SK-N-SH (cell line): ENCODE measurements around the gene C10orf90. TPM values are rescaled to one million over a fixed set of nuclear protein-coding genes. Genes with fewer than 3 reads are reported as not detected.

Experiments
- CTCF ChIA-PET: fragments of 300-600, 350-600 bp; formaldehyde crosslinking; extraction: SDS; loops from one replicate; lab custom pipeline; 2021; lab: Yijun Ruan, JAX
- POLR2A ChIA-PET: fragments of 350-600 bp; sonication (Branson Sonifier 250); formaldehyde crosslinking; extraction: SDS; loops from one replicate; lab custom pipeline; 2020; ENCODE audit warnings: antibody characterized with exemption, inconsistent platforms; lab: Yijun Ruan, JAX
- DNase-seq: peaks from one replicate; pipeline ENCODE4 v3.0.0; 2012
- H2AFZ ChIP-seq: fragments of 200-600 bp; sonication (generic); 2 replicates; pipeline ENCODE4 v1.8.1; 2016; ENCODE audit warnings: antibody characterized with exemption, mild to moderate bottlenecking, low read depth
- H3F3A ChIP-seq: fragments of 200-600 bp; sonication (generic); replicated peaks from 2 replicates; pipeline ENCODE3; 2016; ENCODE audit warnings: antibody characterized with exemption, mild to moderate bottlenecking; ENCODE audit not compliant: insufficient read depth
- H3K27ac ChIP-seq, 2 experiments: fragments of 200-500 bp in 1 of 2; fragments of 200-600 bp in 1 of 2; sonication (Bioruptor generic) in 1 of 2; sonication (generic), shearing (Covaris generic) in 1 of 2; 2 replicates each; pipeline versions ENCODE4 v1.5.1 to v1.6.1; 2014 to 2016; ENCODE audit warnings: low read depth in 2 of 2, inconsistent platforms in 1 of 2, low read length in 1 of 2, mild to moderate bottlenecking in 1 of 2, mixed read lengths in 1 of 2
- H3K27me3 ChIP-seq: fragments of 200-600 bp; sonication (generic), shearing (Covaris generic); 2 replicates; pipeline ENCODE4 v1.6.1; 2016; ENCODE audit warnings: mixed run types; ENCODE audit not compliant: insufficient read depth
- H3K36me3 ChIP-seq, 2 experiments: fragments of 200-500 bp in 1 of 2; fragments of 200-600 bp in 1 of 2; sonication (Bioruptor generic) in 1 of 2; sonication (generic) in 1 of 2; replicated peaks in 1 of 2; 2 replicates each; pipeline versions ENCODE3 to v1.5.1; 2014 to 2016; ENCODE audit warnings: low read length in 1 of 2, mild to moderate bottlenecking in 1 of 2; ENCODE audit not compliant: insufficient read depth in 2 of 2, control insufficient read depth in 1 of 2
- H3K4me1 ChIP-seq, 2 experiments: fragments of 200-500 bp in 1 of 2; fragments of 200-600 bp in 1 of 2; sonication (Bioruptor generic) in 1 of 2; sonication (generic), shearing (Covaris generic) in 1 of 2; 2 replicates each; pipeline versions ENCODE4 v1.5.1 to v1.6.1; 2014 to 2016; ENCODE audit warnings: low read depth in 1 of 2, low read length in 1 of 2, mixed run types in 1 of 2; ENCODE audit not compliant: insufficient read depth in 2 of 2, control insufficient read depth in 1 of 2
- H3K4me2 ChIP-seq: fragments of 200-600 bp; sonication (generic), shearing (Covaris generic); 2 replicates; pipeline ENCODE4 v1.6.1; 2017; ENCODE audit warnings: mixed run types
- H3K4me3 ChIP-seq, 2 experiments: fragments of 200-500 bp in 1 of 2; fragments of 200-600 bp in 1 of 2; sonication (Bioruptor generic) in 1 of 2; sonication (generic), shearing (Covaris generic) in 1 of 2; 2 replicates each; pipeline versions ENCODE4 v1.5.1 to v1.8.1; 2014 to 2016; ENCODE audit warnings: low read depth in 2 of 2, inconsistent platforms in 1 of 2, low read length in 1 of 2, mild to moderate bottlenecking in 1 of 2, mixed read lengths in 1 of 2, moderate library complexity in 1 of 2
- H3K79me2 ChIP-seq: fragments of 200-600 bp; sonication (generic); 2 replicates; pipeline ENCODE4 v1.8.1; 2017; ENCODE audit warnings: mild to moderate bottlenecking; ENCODE audit not compliant: insufficient read depth
- H3K9ac ChIP-seq: fragments of 200-600 bp; sonication (generic); 2 replicates; pipeline ENCODE4 v1.6.1; 2017; ENCODE audit warnings: mixed run types
- H3K9me2 ChIP-seq: fragments of 200-600 bp; sonication (generic); 2 replicates; pipeline ENCODE4 v1.6.1; 2017; ENCODE audit warnings: mixed run types
- H3K9me3 ChIP-seq: fragments of 200-600 bp; sonication (generic); 2 replicates; pipeline ENCODE4 v1.6.1; 2017; ENCODE audit warnings: mixed run types, mild to moderate bottlenecking, moderate library complexity
- H4K20me1 ChIP-seq: fragments of 200-600 bp; sonication (generic); 2 replicates; pipeline ENCODE4 v1.6.1; 2017; ENCODE audit warnings: mild to moderate bottlenecking, mixed run types; ENCODE audit not compliant: insufficient read depth
- ELF1 ChIP-seq: IDR thresholded peaks from 2 replicates; pipeline ENCODE4 v1.4.0; 2012
- EP300 ChIP-seq, 2 experiments: IDR thresholded peaks; 2 replicates each; pipeline versions ENCODE4 v1.4.0 to v1.6.1; 2012; ENCODE audit warnings: borderline replicate concordance in 1 of 2, low read depth in 1 of 2, low read length in 1 of 2
- FOSL2 ChIP-seq: IDR thresholded peaks from 2 replicates; pipeline ENCODE4 v1.4.0; 2012; ENCODE audit warnings: low read depth, mild to moderate bottlenecking, moderate library complexity, borderline replicate concordance
- FOXM1 ChIP-seq: IDR thresholded peaks from 2 replicates; pipeline ENCODE4 v1.4.0; 2012; ENCODE audit warnings: low read depth, mild to moderate bottlenecking
- GABPA ChIP-seq: IDR thresholded peaks from 2 replicates; pipeline ENCODE4 v1.4.0; 2012; ENCODE audit warnings: low read depth, mild to moderate bottlenecking
- JUND ChIP-seq: IDR thresholded peaks from 2 replicates; pipeline ENCODE4 v1.4.0; 2012
- MEF2A ChIP-seq: IDR thresholded peaks from 2 replicates; pipeline ENCODE4 v1.4.0; 2012; ENCODE audit warnings: low read depth, borderline replicate concordance
- MXI1 ChIP-seq: IDR thresholded peaks from 2 replicates; pipeline ENCODE4 v1.6.1; 2012; ENCODE audit warnings: mild to moderate bottlenecking, low read depth, low read length, improper control_type of control experiment
- NFIC ChIP-seq: IDR thresholded peaks from 2 replicates; pipeline ENCODE4 v1.4.0; 2012; ENCODE audit warnings: borderline replicate concordance
- POLR2AphosphoS5 ChIP-seq: IDR thresholded peaks from 2 replicates; pipeline ENCODE4 v1.6.1; 2012; ENCODE audit warnings: low read depth, low read length
- RAD21 ChIP-seq: IDR thresholded peaks from 2 replicates; pipeline ENCODE4 v1.6.1; 2012; ENCODE audit warnings: mild to moderate bottlenecking, low read length
- RCOR1 ChIP-seq: fragments of 150-350 bp; IDR thresholded peaks from 2 replicates; pipeline ENCODE4 v1.6.1; 2017; ENCODE audit warnings: antibody characterized with exemption, low read length
- REST ChIP-seq: IDR thresholded peaks from 2 replicates; pipeline ENCODE4 v1.6.1; 2012; ENCODE audit warnings: mild to moderate bottlenecking, low read depth, low read length, moderate library complexity
- RFX5 ChIP-seq: IDR thresholded peaks from 2 replicates; pipeline ENCODE4 v1.6.1; 2012; ENCODE audit warnings: mild to moderate bottlenecking, improper control_type of control experiment, low read length
- RXRA ChIP-seq: IDR thresholded peaks from 2 replicates; pipeline ENCODE4 v1.4.0; 2012; ENCODE audit warnings: low read depth, mild to moderate bottlenecking, borderline replicate concordance
- SMC3 ChIP-seq: IDR thresholded peaks from 2 replicates; pipeline ENCODE4 v1.6.1; 2012; ENCODE audit warnings: low read depth, low read length, improper control_type of control experiment
- TEAD4 ChIP-seq: IDR thresholded peaks from 2 replicates; pipeline ENCODE4 v1.4.0; 2012; ENCODE audit warnings: mild to moderate bottlenecking, borderline replicate concordance; ENCODE audit not compliant: insufficient read depth
- YY1 ChIP-seq: IDR thresholded peaks from 2 replicates; pipeline ENCODE4 v1.4.0; 2012; ENCODE audit warnings: low read depth, mild to moderate bottlenecking
- WGBS: methylation state at CpG from one replicate; pipeline ENCODE4 v1.1.6; 2017; ENCODE audit warnings: low lambda C conversion rate; 5-methylcytosine and 5-hydroxymethylcytosine counted together
- polyA plus RNA-seq, 3 experiments: library from polyadenylated mRNA; depleted of rRNA; stranded (reverse); fragments of >200 nt; gene quantifications; 2 replicates each; pipeline ENCODE4 v1.2.3, GENCODE V29; 2012
- TF ChIP-seq, protein P1 (sequence below): fragments of 150-350 bp; IDR thresholded peaks from 2 replicates; pipeline ENCODE4 v1.6.1; 2017; ENCODE audit warnings: antibody characterized with exemption, low read length, low read depth, borderline replicate concordance
- TF ChIP-seq, protein P2 (sequence below): fragments of 150-350 bp; IDR thresholded peaks from 2 replicates; pipeline ENCODE4 v1.6.1; 2016; ENCODE audit warnings: mild to moderate bottlenecking, low read depth, low read length

The C10orf90 gene
- polyA plus RNA-seq, 1 of the 3 experiments (the other 2 are of a cell fraction): 0.21 TPM

GRCh38 chr10:126501828-126502227 is 168.7 kb downstream of the C10orf90 start:
- no peaks in the 10 kb centered on the region for H3K79me2 ChIP-seq
- no peaks in the 10 kb centered on the region for H3K9me3 ChIP-seq
- H3K9ac ChIP-seq: no peak overlapping the region
- TF ChIP-seq REST: no peak
- TF ChIP-seq YY1: no peak
- no peak for TF ChIP-seq MXI1
- no peak for TF ChIP-seq EP300 (IDR thresholded peaks at IDR 0.05; ENCODE audit: borderline replicate concordance in 1 of 2, low read depth in 1 of 2, low read length in 1 of 2)
- TF ChIP-seq GABPA: no peak
- TF ChIP-seq RCOR1: no peak
- TF ChIP-seq, protein P1, sequence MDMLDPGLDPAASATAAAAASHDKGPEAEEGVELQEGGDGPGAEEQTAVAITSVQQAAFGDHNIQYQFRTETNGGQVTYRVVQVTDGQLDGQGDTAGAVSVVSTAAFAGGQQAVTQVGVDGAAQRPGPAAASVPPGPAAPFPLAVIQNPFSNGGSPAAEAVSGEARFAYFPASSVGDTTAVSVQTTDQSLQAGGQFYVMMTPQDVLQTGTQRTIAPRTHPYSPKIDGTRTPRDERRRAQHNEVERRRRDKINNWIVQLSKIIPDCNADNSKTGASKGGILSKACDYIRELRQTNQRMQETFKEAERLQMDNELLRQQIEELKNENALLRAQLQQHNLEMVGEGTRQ: no peak
- TF ChIP-seq RXRA: no peak
- TF ChIP-seq JUND: no peak
- no peak for TF ChIP-seq RFX5
- TF ChIP-seq RAD21: no peak
- TF ChIP-seq FOXM1: no peak
- no peak for TF ChIP-seq SMC3
- TF ChIP-seq, protein P2, sequence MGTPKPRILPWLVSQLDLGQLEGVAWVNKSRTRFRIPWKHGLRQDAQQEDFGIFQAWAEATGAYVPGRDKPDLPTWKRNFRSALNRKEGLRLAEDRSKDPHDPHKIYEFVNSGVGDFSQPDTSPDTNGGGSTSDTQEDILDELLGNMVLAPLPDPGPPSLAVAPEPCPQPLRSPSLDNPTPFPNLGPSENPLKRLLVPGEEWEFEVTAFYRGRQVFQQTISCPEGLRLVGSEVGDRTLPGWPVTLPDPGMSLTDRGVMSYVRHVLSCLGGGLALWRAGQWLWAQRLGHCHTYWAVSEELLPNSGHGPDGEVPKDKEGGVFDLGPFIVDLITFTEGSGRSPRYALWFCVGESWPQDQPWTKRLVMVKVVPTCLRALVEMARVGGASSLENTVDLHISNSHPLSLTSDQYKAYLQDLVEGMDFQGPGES: no peak
- TF ChIP-seq POLR2AphosphoS5: no peak
- TF ChIP-seq NFIC: no peak
- TF ChIP-seq FOSL2: no peak
- no peak for TF ChIP-seq MEF2A
- TF ChIP-seq ELF1: no peak
- no peak for TF ChIP-seq TEAD4
- no peak overlapping the region for H3K27ac ChIP-seq
- H3K4me2 ChIP-seq: no peak overlapping the region
- H3K4me3 ChIP-seq: no peak overlapping the region
- peaks cover 0 to 3% of the 10 kb centered on the region in 2 experiments; a peak in 1 of 4 replicates for H3K4me1 ChIP-seq
- DNase-seq: no peak
- H4K20me1 ChIP-seq: no peaks in the 10 kb centered on the region
- CTCF ChIA-PET: interaction anchor here (1.0 to 4.7 kb wide), 2 partner anchors 115 to 567 kb away, joined by 5 to 46 read pairs; no protein-coding TSS in a partner anchor
- no peaks in the 10 kb centered on the region for H3K36me3 ChIP-seq
- no peaks in the 10 kb centered on the region for H3K27me3 ChIP-seq
- H3F3A ChIP-seq: no peaks in the 10 kb centered on the region
- POLR2A ChIA-PET: no interaction called here
- no peaks in the 10 kb centered on the region for H3K9me2 ChIP-seq
- no peak overlapping the region for H2AFZ ChIP-seq
- 79% methylated on average over 5 of the region's 5 CpGs for WGBS
